GM12801 (cell line): ENCODE results near the gene STK17A.

Source experiments
- TF ChIP-seq, protein P1 (sequence below): IDR thresholded peaks from one replicate; pipeline ENCODE4 v1.5.1; 2011; ENCODE audit warnings: control low read depth; ENCODE audit not compliant: insufficient read length; ENCODE audit errors: extremely low read depth

Gene STK17A

GRCh38 chr7:43569424-43569823, 13.5 kb upstream of the STK17A start:
- TF ChIP-seq, protein P1, sequence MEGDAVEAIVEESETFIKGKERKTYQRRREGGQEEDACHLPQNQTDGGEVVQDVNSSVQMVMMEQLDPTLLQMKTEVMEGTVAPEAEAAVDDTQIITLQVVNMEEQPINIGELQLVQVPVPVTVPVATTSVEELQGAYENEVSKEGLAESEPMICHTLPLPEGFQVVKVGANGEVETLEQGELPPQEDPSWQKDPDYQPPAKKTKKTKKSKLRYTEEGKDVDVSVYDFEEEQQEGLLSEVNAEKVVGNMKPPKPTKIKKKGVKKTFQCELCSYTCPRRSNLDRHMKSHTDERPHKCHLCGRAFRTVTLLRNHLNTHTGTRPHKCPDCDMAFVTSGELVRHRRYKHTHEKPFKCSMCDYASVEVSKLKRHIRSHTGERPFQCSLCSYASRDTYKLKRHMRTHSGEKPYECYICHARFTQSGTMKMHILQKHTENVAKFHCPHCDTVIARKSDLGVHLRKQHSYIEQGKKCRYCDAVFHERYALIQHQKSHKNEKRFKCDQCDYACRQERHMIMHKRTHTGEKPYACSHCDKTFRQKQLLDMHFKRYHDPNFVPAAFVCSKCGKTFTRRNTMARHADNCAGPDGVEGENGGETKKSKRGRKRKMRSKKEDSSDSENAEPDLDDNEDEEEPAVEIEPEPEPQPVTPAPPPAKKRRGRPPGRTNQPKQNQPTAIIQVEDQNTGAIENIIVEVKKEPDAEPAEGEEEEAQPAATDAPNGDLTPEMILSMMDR, result no peak

DNA sequence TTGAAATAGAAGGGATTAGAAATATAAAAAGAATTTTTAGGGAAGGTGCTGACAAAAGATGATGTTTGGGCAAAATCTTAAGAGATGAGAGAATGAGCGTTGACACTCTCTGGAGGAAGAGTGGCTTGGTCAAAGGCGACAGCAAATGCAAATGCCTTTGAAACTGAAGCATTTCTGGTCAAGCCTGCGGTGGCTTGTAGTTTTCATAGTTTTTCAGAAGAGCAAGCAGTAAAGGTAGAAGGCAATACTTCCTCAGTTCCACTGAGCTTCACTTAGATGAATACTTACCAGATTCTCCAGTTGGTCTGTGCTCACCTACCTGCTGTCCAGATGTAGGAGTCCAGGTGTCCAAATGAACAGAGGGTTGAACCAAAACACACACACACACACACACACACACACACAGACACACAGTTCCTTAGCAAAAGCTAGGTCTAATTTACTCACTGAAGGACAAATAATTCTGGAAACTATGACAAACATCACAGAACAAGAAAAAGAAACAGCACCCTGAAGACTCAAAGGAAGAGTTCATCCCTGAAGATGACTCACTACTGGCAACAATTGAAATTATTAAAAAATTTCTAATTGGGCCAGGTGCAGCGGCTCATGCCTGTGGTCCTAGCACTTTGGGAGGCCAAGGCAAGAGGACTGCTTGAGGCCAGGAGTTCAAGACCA, 12.1 kb upstream of the STK17A start:
- TF ChIP-seq, protein P1, result no peak

DNA sequence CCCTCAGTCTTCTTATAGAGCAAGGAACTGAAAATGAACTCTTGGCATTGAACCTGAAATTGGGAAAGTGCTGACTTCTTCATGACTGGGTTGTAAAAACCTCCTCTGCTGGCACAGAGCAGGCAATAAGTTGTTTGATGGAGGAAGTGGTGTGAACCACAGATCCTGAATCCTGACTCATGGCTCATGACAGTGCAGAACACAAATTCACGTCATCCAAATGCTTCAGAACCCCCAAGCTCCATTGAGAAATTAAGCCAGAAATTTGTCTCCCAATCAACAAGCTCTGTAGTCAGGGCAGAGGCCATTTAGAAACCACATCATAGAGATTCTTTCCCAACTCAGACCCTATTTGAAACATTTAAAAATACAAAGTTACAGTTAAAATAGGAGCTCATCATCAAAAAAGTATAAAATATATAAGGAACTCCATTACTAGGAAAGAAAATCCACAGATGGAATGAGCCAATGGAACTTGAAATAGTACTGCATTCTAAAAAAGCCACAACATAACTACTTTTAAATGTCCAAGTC, 10.3 kb upstream of the STK17A start:
- TF ChIP-seq, protein P1, result no peak

- TF ChIP-seq, protein P1, result no peak
Observed at GRCh38 chr7:43575506-43575905, 7.4 kb upstream of the STK17A start.

- TF ChIP-seq, protein P1, result no peak
Observed at GRCh38 chr7:43576241-43576640, 6.7 kb upstream of the STK17A start.

GRCh38 chr7:43577485-43577951, 5.4 kb upstream of the STK17A start:
- TF ChIP-seq, protein P1, result no peak

DNA sequence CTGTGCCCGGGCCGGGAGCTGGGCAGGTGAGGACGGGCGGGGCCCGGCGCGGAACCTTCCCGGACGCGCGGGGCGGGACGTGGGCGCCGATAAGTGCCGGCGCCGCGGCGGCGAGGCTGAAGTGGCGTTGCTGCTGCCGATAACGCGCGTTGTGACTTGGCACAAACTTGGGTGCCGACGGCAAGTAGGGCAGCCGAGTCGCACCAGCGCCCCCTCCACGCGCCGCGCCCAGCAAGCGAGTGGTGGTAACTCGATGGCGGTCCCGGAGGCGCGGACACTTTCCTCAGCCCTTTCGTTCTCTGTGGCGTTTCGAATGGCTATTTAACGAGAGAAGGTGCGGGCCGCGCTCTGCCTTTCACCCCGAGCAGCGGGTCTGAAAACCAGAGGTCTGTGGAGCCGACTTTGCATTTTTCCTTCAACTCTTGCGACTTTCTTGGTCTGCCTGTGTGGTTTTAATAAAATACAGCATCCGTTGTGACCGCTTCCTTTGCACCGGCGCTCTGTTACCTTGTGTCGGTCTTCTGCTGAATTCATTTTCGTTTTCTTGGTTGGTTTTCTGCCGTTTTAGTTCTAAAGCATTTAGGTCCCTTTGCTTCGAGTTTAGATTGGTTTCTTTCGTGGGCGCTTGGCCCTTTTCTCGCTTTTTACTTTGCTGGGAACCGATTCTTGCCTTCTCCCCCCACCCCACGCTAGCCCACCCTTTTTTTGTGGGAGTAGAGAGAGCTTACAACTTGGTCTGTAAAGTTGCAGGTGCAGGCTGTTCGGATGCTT, 701 bp downstream of the STK17A start:
- TF ChIP-seq, protein P1, result no peak
